Measurements from ENCODE around the gene NOL4L. TPM values are rescaled to one million over a fixed set of nuclear protein-coding genes. Genes with fewer than 3 reads are reported as not detected.

NOL4L gene
- total and polyA plus RNA-seq, 12 donors = 1.5 to 10.1 (median 5.1) TPM

DNA sequence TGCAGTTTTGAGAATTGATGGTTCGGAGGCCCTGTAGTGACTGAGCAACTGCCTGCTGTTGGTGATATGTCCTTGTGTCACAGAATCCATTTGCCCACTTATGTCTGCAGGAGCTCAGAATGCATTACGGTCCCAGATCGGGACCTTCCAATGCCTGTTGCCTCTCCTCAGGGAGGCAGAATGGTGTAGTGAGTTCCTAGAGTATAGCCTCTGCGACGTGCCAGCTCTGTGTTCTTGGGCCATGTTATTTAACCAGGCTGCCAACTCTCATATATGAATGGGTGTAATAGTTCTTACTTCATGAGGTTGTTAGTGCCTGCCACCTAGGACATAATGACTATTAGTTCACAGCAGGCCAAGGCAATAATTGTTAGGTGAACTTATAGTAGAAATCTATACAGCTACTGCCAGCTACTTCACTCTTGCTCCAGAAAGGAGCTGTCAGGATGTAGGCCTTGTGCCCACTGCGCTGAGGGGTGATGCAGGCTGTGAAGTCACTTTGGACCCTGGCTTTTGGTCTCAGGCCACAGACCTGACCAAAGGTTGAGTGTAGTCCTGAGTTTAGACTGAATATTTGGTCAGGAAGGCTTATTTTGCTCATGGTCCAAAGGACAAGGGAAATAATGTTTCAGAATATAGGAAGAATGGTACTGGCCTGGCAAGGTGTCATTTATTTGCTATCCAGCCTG lies 144.9 kb downstream of the NOL4L start:
- ATAC-seq = no peak
- H3K36me3 ChIP-seq = peaks cover 0 to 96% (median 33%) of the 10 kb centered on the region in 9 donors
- intact Hi-C loops (cut with DNase I) = no loop called here

DNA sequence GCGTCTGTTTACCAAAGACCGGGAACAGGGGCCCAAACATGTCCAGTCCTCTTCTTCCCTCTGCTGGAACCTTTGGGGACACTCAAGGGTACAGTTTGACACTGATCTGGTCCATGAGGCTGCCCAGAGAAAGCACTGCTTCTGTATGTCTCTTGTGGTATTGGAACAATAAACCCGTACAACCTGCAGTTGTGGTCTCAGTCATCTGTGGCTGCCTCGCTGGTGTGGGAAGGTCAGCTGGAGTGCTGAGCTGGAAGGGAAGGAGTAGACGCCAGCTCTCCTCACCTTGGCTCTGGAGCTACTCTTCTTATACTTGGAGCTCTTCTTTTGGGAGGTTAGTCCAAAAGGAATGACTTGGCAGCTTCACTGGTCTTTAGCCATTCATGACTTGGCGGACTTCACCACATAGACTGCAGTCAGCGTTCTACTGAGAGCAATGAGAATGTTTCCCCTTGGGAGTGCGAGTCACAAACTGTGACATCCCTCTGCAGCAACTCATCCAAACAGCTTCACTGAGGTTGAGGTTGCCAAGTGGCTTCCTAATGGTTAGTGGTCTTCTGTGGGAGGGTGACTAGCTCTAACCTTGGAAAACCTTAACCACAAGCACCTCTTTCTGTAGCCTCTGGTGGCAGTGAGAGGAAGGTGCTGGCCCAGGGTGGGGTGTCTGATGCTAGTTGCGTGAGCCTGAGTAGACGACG lies 145.9 kb downstream of the NOL4L start:
- 85 to 86% methylated on average over 11 of the region's 11 CpGs for WGBS, 2 donors
- Histone ChIP-seq H3K36me3 (peaks cover 0 to 99% (median 42%) of the 10 kb centered on the region in 9 donors), H3K4me3 (no peak overlapping the region), H3K27me3 (no peaks in the 10 kb centered on the region), H3K4me1 (peaks cover 0 to 3% (median 1%) of the 10 kb centered on the region in 9 donors), H3K9me3 (no peaks in the 10 kb centered on the region), H3K27ac (no peak overlapping the region)
- ATAC-seq (peak in 2 of 8 donors; percentile 25 to 52), DNase-seq (no peak)
- intact Hi-C loops (cut with DNase I) = loop anchor here in 1 of 10 donors (5.0 kb wide), 1 partner anchor 37 kb away; no protein-coding TSS in a partner anchor
- TF ChIP-seq, protein P1, sequence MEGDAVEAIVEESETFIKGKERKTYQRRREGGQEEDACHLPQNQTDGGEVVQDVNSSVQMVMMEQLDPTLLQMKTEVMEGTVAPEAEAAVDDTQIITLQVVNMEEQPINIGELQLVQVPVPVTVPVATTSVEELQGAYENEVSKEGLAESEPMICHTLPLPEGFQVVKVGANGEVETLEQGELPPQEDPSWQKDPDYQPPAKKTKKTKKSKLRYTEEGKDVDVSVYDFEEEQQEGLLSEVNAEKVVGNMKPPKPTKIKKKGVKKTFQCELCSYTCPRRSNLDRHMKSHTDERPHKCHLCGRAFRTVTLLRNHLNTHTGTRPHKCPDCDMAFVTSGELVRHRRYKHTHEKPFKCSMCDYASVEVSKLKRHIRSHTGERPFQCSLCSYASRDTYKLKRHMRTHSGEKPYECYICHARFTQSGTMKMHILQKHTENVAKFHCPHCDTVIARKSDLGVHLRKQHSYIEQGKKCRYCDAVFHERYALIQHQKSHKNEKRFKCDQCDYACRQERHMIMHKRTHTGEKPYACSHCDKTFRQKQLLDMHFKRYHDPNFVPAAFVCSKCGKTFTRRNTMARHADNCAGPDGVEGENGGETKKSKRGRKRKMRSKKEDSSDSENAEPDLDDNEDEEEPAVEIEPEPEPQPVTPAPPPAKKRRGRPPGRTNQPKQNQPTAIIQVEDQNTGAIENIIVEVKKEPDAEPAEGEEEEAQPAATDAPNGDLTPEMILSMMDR (IDR thresholded peaks at IDR 0.05) = no peak

More for the DNA sequence above, 144.9 kb downstream of the NOL4L start:
- Histone ChIP-seq H3K27ac (no peak overlapping the region), H3K9me3 (no peaks in the 10 kb centered on the region), H3K27me3 (no peaks in the 10 kb centered on the region), H3K4me3 (no peak overlapping the region), H3K4me1 (no peaks in the 10 kb centered on the region)
- TF ChIP-seq, protein P1 (IDR thresholded peaks at IDR 0.05) = no peak
- 80 to 93% methylated on average over 6 of the region's 6 CpGs for WGBS, 2 donors
- DNase-seq = no peak

DNA sequence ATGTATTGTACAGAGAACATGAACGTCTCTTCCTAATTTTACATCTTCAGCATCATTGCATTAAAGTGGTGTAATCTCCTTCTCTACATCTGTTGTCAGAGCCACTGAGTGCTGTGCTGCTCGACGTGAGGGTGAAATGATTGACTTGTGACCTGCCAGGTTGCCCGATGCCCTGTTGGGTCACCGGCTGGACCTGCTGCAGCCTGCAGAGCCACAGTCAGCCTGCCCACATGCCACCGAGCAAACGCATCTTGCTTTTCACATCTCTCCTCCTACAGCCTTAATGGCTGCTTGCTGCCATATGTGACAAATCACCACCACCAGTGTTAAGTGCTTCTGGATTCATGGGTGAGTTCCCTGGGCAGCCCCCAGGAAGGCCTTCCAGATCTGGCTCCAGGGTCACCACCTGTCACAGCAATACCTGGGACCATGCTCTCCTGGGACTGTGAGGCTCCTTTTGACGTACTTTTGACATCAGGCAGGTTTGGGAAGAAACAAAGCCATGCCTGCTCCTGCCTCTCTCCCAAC lies 146.7 kb downstream of the NOL4L start:
- H3K4me1 ChIP-seq = peaks cover 0 to 12% (median 8%) of the 10 kb centered on the region in 9 donors
- DNase-seq (no peak), ATAC-seq (no peak)
- no peaks in the 10 kb centered on the region for H3K27me3 ChIP-seq
- peaks cover 0 to 99% (median 43%) of the 10 kb centered on the region in 9 donors for H3K36me3 ChIP-seq
- no peak overlapping the region for H3K27ac ChIP-seq
- TF ChIP-seq, protein P1 (IDR thresholded peaks at IDR 0.05) = no peak
- H3K4me3 ChIP-seq = no peak overlapping the region
- WGBS, 2 donors = 86 to 88% methylated on average over 8 of the region's 8 CpGs
- no peaks in the 10 kb centered on the region for H3K9me3 ChIP-seq
- intact Hi-C loops (cut with DNase I) = loop anchor here in 1 of 10 donors (5.0 kb wide), 1 partner anchor 36 kb away; no protein-coding TSS in a partner anchor

DNA sequence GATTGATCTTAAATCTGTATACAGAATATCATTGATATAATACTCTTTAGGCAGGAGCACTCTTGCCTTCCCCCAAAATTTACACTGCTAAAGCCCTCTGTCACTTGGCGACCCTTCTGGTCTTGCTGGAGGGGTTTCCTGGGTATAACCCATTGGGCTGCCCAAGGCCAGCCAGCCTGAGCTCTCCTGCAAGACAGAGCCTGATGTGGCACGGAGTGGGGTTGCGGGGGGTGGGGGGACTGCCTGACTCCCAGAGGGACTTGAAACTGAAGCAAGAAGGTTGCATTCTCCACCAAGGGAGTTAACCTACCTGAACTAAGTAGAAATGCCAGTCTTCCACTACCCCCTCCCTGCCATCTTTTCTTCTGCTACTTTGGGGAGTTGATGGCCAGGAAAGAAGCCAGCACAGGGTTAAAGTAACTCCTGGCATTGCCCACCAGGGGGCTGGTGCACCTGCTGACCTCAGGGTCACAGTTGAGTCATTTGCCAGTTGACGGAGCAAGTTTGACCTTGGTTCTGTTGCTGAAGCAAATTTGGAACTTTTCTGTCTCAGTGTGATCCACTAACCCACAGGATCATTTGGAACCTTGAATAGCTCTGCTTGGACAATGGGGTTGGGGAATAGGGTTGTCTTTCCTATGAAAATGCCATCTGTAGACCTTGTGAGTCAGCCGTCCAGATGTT lies 147.6 kb downstream of the NOL4L start:
- H3K4me3 ChIP-seq = no peak overlapping the region
- TF ChIP-seq, protein P1 (IDR thresholded peaks at IDR 0.05) = peak in 2 of 9 donors; percentile 8 to 17
- no peak for ATAC-seq
- intact Hi-C loops (cut with DNase I) = loop anchor here in 1 of 10 donors (5.0 kb wide), 1 partner anchor 35 kb away; no protein-coding TSS in a partner anchor
- H3K9me3 ChIP-seq = no peaks in the 10 kb centered on the region
- peaks cover 0 to 21% (median 17%) of the 10 kb centered on the region in 9 donors for H3K4me1 ChIP-seq
- H3K27me3 ChIP-seq = no peaks in the 10 kb centered on the region
- peaks cover 0 to 99% (median 43%) of the 10 kb centered on the region in 9 donors for H3K36me3 ChIP-seq
- H3K27ac ChIP-seq = no peak overlapping the region
- DNase-seq = no peak
- WGBS, 2 donors = 79 to 84% methylated on average over 5 of the region's 5 CpGs
